H1 (cell line): ENCODE results near the gene SCD. TPM values are rescaled to one million over a fixed set of nuclear protein-coding genes. Genes with fewer than 3 reads are reported as not detected.

Source experiments
- polyA plus RNA-seq, 7 experiments: library from polyadenylated mRNA; depleted of rRNA in 3 of 7; stranded (reverse) in 5 of 7; unstranded in 2 of 7; fragments of >200 nt in 5 of 7; fragments of 200-250 nt in 2 of 7; gene quantifications; 1 replicate in 5 of 7; 2 replicates in 1 of 7; 4 replicates in 1 of 7; pipeline versions ENCODE4 v1.2.1 to v1.2.3, GENCODE V29; 2011 to 2013; ENCODE audit warnings: missing spikeins in 2 of 7, mixed read lengths in 2 of 7
- small RNA-seq: library from polyadenylated mRNA; stranded (forward); fragments of <200 nt; extraction: miRNeasy Mini kit (QIAGEN cat#:217004); gene quantifications from one replicate; pipeline ENCODE3, GENCODE V24; 2013; ENCODE audit not compliant: insufficient read depth
- total RNA-seq: library from RNA; stranded (reverse); fragmentation: NEBNext Ultra II Directional; extraction: Animal tissue kit (Norgen Biotek cat#: 25700); gene quantifications from 2 replicates; pipeline ENCODE4 v1.2.1, GENCODE V29; 2021

SCD gene
- total and polyA plus RNA-seq, 2 of the 8 experiments (the other 6 are each of a cell fraction or from before 2014, with no cell fraction given), result 397 to 621 TPM

Small RNAs within 50 kb of the gene (small RNA-seq; reads per million reads assigned to genes)
- not detected for gene RF00019

Other genes with a start within 250 kb of the SCD start
- 32.0 and 32.2 TPM in 2 replicates for gene ERLIN1, start 161.2 kb upstream of the SCD start, total RNA-seq
- gene ERLIN1, start 161.2 kb upstream of the SCD start, polyA plus RNA-seq (2011; rRNA removed), result 12.4 and 16.5 TPM in 2 replicates
- gene CHUK, start 117.6 kb upstream of the SCD start, total RNA-seq, result 19.3 and 19.4 TPM in 2 replicates
- 3.0 and 5.9 TPM in 2 replicates for gene CHUK, start 117.6 kb upstream of the SCD start, polyA plus RNA-seq (2011; rRNA removed)
- gene CWF19L1, start 79.6 kb upstream of the SCD start, total RNA-seq, result 29.9 and 30.1 TPM in 2 replicates
- gene CWF19L1, start 79.6 kb upstream of the SCD start, polyA plus RNA-seq (2011; rRNA removed), result 8.2 and 11.1 TPM in 2 replicates
- gene BLOC1S2, start 60.6 kb upstream of the SCD start, total RNA-seq, result 46.5 and 50.6 TPM in 2 replicates
- 13.4 and 25.1 TPM in 2 replicates for gene BLOC1S2, start 60.6 kb upstream of the SCD start, polyA plus RNA-seq (2011; rRNA removed)
- gene PKD2L1, start 17.0 kb upstream of the SCD start, total RNA-seq, result 0.17 and 0.20 TPM in 2 replicates
- 0.20 and 0.33 TPM in 2 replicates for gene PKD2L1, start 17.0 kb upstream of the SCD start, polyA plus RNA-seq (2011; rRNA removed)
- gene WNT8B, start 115.8 kb downstream of the SCD start, total RNA-seq, result 0.34 and 0.67 TPM in 2 replicates
- 0.20 and 0.71 TPM in 2 replicates for gene WNT8B, start 115.8 kb downstream of the SCD start, polyA plus RNA-seq (2011; rRNA removed)
- gene SEC31B, start 172.6 kb downstream of the SCD start, total RNA-seq, result 3.0 and 4.1 TPM in 2 replicates
- 5.3 and 5.6 TPM in 2 replicates for gene SEC31B, start 172.6 kb downstream of the SCD start, polyA plus RNA-seq (2011; rRNA removed)
- gene NDUFB8, start 182.6 kb downstream of the SCD start, total RNA-seq, result 175 and 189 TPM in 2 replicates
- gene NDUFB8, start 182.6 kb downstream of the SCD start, polyA plus RNA-seq (2011; rRNA removed), result 445 and 455 TPM in 2 replicates
- 59.7 and 62.8 TPM in 2 replicates for gene HIF1AN, start 188.7 kb downstream of the SCD start, total RNA-seq
- 10.9 TPM in 2 replicates for gene HIF1AN, start 188.7 kb downstream of the SCD start, polyA plus RNA-seq (2011; rRNA removed)